Right lobe of liver (tissue), 6 donors: Measurements from ENCODE around the gene IVD. TPM values are rescaled to one million over a fixed set of nuclear protein-coding genes. Genes with fewer than 3 reads are reported as not detected.

ENCODE experiments used
- ATAC-seq, 4 donors: fragments of 200-7000 bp; cut with Tn5 transposase; one replicate each; pipeline ENCODE4 v1.9.1; 2020; ENCODE audit warnings: mild to moderate bottlenecking in 4 of 4, moderate library complexity in 4 of 4
- DNase-seq, 3 donors: peaks; one replicate each; pipeline ENCODE4 v3.0.0-alpha.2; 2020
- H3K27ac ChIP-seq, 3 donors: fragments of 200-600 bp; one replicate each; pipeline ENCODE4 v1.8.0; 2022
- H3K27me3 ChIP-seq, 2 donors: fragments of 200-600 bp; one replicate each; pipeline ENCODE4 v1.8.0; 2022
- H3K36me3 ChIP-seq, 4 donors: fragments of 200-600 bp; sonication (generic) in 1 of 4; one replicate each; pipeline versions ENCODE4 v1.5.1 to v1.8.0; 2017 to 2022; ENCODE audit warnings: control low read depth in 1 of 4
- H3K4me1 ChIP-seq, 4 donors: fragments of 200-600 bp; sonication (generic) in 1 of 4; one replicate each; pipeline versions ENCODE4 v1.5.1 to v1.8.0; 2017 to 2022; ENCODE audit warnings: control low read depth in 1 of 4
- H3K4me3 ChIP-seq, 3 donors: fragments of 200-600 bp; one replicate each; pipeline ENCODE4 v1.8.0; 2022
- H3K9me3 ChIP-seq, 4 donors: fragments of 200-600 bp; sonication (generic) in 1 of 4; one replicate each; pipeline versions ENCODE4 v1.5.1 to v1.8.0; 2017 to 2022; ENCODE audit warnings: control low read depth in 1 of 4
- CTCF ChIP-seq, 4 donors: fragments of 200-600 bp in 3 of 4; fragments of 450-650 bp in 1 of 4; IDR thresholded peaks; one replicate each; pipeline versions ENCODE4 v1.5.1 to v1.8.0; 2016 to 2022; ENCODE audit warnings: antibody characterized with exemption in 4 of 4, mild to moderate bottlenecking in 2 of 4
- POLR2A ChIP-seq: fragments of 450-650 bp; IDR thresholded peaks from one replicate; pipeline ENCODE4 v1.6.1; 2017; ENCODE audit warnings: antibody characterized with exemption, mild to moderate bottlenecking
- WGBS: methylation state at CpG from one replicate; pipeline ENCODE4 v1.1.6; 2018; ENCODE audit warnings: low coverage, low lambda C conversion rate; ENCODE audit not compliant: insufficient coverage; ENCODE audit errors: missing lambda C conversion rate; 5-methylcytosine and 5-hydroxymethylcytosine counted together
- intact Hi-C, 2 donors: fragments of 100-400 bp; cut with DNase I; formaldehyde crosslinking; loops; one replicate each; pipeline versions ENCODE4 v1.11.2 to v1.14.1; 2022
- total RNA-seq, 6 experiments: library from RNA; depleted of rRNA in 2 of 6; stranded (reverse); fragments of >200 nt in 2 of 6; fragmentation: NEBNext Ultra II Directional in 3 of 6; extraction: Animal tissue kit (Norgen Biotek cat#: 25700) in 3 of 6; gene quantifications; one replicate each; pipeline versions ENCODE4 v1.1.0 to v1.2.4, GENCODE V29; 2016 to 2023
- donor health status: DM: no; HTN: yes; CAD: no.
- donor health status: DM: no; HTN: no; CAD: no.
- donor health status: DM: no; HTN: no; CAD: no.
- donor health status: DM: no; HTN: yes; CAD: no.
- donor health status: DM: no; HTN: yes; CAD: no.

Gene IVD
- total RNA-seq, 6 experiments from 2014 or later = 89.7 to 231 (median 122) TPM

- Histone ChIP-seq H3K27me3 (no peaks in the 10 kb centered on the region), H3K4me3 (no peak overlapping the region), H3K4me1 (peaks cover 0 to 16% (median 8%) of the 10 kb centered on the region in 4 donors), H3K36me3 (no peaks in the 10 kb centered on the region), H3K27ac (no peak overlapping the region), H3K9me3 (no peaks in the 10 kb centered on the region)
- intact Hi-C loops = loop anchor here in 1 of 2 donors (10.0 kb wide), 1 partner anchor 51 kb away; no protein-coding TSS in a partner anchor
- TF ChIP-seq POLR2A (no peak), CTCF (IDR thresholded peaks at IDR 0.05) (no peak)
- WGBS = 40% methylated on average over 1 of the region's 6 CpGs
- no peak for ATAC-seq
- DNase-seq = no peak
Observed at GRCh38 chr15:40364251-40364650, 41.3 kb upstream of the IVD start.

GRCh38 chr15:40365016-40365415 lies 40.6 kb upstream of the IVD start:
- Histone ChIP-seq H3K27me3 (no peaks in the 10 kb centered on the region), H3K4me3 (no peak overlapping the region), H3K4me1 (peaks cover 0 to 16% (median 8%) of the 10 kb centered on the region in 4 donors), H3K27ac (no peak overlapping the region), H3K9me3 (no peaks in the 10 kb centered on the region), H3K36me3 (no peaks in the 10 kb centered on the region)
- intact Hi-C loops = loop anchor here in 1 of 2 donors (10.0 kb wide), 1 partner anchor 50 kb away; no protein-coding TSS in a partner anchor
- TF ChIP-seq POLR2A (no peak), CTCF (IDR thresholded peaks at IDR 0.05) (no peak)
- no CpG with 5 or more reads among the region's 5 CpGs for WGBS
- DNase-seq = no peak
- ATAC-seq = no peak

- H3K36me3 ChIP-seq = no peaks in the 10 kb centered on the region
- intact Hi-C loops = loop anchor here in 1 of 2 donors (10.0 kb wide), 1 partner anchor 49 kb away; no protein-coding TSS in a partner anchor
- 80% methylated on average over 10 of the region's 11 CpGs for WGBS
- no peak overlapping the region for H3K4me3 ChIP-seq
- DNase-seq = no peak
- no peaks in the 10 kb centered on the region for H3K9me3 ChIP-seq
- TF ChIP-seq POLR2A = no peak
- TF ChIP-seq CTCF (IDR thresholded peaks at IDR 0.05) = no peak
- H3K4me1 ChIP-seq = peaks cover 0 to 16% (median 8%) of the 10 kb centered on the region in 4 donors
- no peaks in the 10 kb centered on the region for H3K27me3 ChIP-seq
- no peak overlapping the region for H3K27ac ChIP-seq
- ATAC-seq = no peak
Observed at GRCh38 chr15:40365624-40366456, 39.8 kb upstream of the IVD start.

- H3K4me1 ChIP-seq = peaks cover 0 to 16% (median 8%) of the 10 kb centered on the region in 4 donors
- TF ChIP-seq POLR2A (no peak), CTCF (IDR thresholded peaks at IDR 0.05) (no peak)
- no peaks in the 10 kb centered on the region for H3K36me3 ChIP-seq
- no peak overlapping the region for H3K4me3 ChIP-seq
- no peaks in the 10 kb centered on the region for H3K9me3 ChIP-seq
- WGBS = 39% methylated on average over 3 of the region's 14 CpGs
- ATAC-seq = peak; percentile 87 to 89 (median 88)
- H3K27me3 ChIP-seq = no peaks in the 10 kb centered on the region
- peak overlapping the region in 2 of 3 donors; percentile 78 to 79 for H3K27ac ChIP-seq
- peak; percentile 94 to 98 (median 97) for DNase-seq
- intact Hi-C loops = loop anchor here in 1 of 2 donors (10.0 kb wide), 1 partner anchor 48 kb away; no protein-coding TSS in a partner anchor
Observed at GRCh38 chr15:40366457-40367370, 38.9 kb upstream of the IVD start.
